ENCODE measurements around the gene PPP4R4. TPM values are rescaled to one million over a fixed set of nuclear protein-coding genes. Genes with fewer than 3 reads are reported as not detected.

Gene PPP4R4
- total and polyA plus RNA-seq, 2 experiments from 2014 or later, result 3.0 to 11.1 TPM

DNA sequence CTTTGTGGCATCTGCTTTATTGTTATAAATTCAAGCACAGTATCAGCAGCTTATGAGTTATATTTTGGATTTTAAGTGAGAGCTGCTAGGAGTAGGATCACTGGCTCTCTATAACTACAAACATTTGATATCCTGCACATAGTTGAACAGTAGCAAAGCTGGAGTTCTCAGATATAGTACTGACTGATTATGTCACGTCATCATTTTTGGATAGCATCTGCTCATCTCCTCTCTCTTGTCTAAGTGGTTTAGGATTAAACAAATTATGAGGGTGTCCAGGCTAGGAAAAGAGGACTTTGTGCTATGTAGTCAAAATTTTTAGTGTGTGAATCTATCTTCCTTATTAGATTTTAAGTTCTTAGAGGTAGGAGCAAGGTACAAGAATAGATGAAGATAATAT, 18.4 kb downstream of the PPP4R4 start (continued):
- TF ChIP-seq ZNF462 (CRISPR knock-in tag; IDR thresholded peaks at IDR 0.05) (no peak), EZH2 (IDR thresholded peaks at IDR 0.05; ENCODE audit: low read depth, unreplicated experiment) (no peak)

DNA sequence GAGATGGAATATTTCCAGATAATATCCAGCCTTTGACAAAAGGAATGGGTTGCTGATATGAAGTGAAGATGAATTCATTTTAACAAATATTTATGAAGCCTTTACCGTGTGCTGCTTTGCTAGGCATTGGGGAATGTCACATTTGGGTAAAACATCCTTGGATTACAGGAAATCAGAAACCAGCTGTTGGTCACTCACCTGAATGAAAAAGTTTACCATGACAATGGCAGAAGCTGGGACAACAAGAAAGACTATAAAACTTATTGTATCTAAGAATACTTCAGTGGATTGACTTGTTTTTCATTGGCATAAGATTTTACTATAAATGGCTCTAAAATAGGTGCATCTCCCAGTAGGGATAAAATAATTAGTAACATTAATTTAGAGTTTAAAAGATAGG, 19.7 kb downstream of the PPP4R4 start:
- H3K79me2 ChIP-seq (replicated peaks; ENCODE audit: insufficient read depth), result peaks cover 6% of the 10 kb centered on the region
- H3K4me2 ChIP-seq, result peak overlapping the region; percentile 56
- Mint-ChIP-seq H3K9me3 (peaks cover 15% of the 10 kb centered on the region; the same call in 2 of the 3 replicates), H3K27ac (peak overlapping the region; percentile 92), H3K36me3 (ENCODE audit: low read depth) (peaks cover 34% of the 10 kb centered on the region; the same call in 2 of the 3 replicates), H3K27me3 (ENCODE audit: insufficient read depth, low read depth, poor library complexity) (peaks cover 5% of the 10 kb centered on the region), H3K4me1 (peaks cover 26% of the 10 kb centered on the region), H3K4me3 (no peak overlapping the region; the same call in 2 of the 3 replicates)
- ATAC-seq (peak; percentile 50), DNase-seq (ENCODE audit: low spot score) (peak; percentile 53)
- TF ChIP-seq NANOG (IDR thresholded peaks at IDR 0.05; ENCODE audit: borderline replicate concordance), result peak; percentile 57; the same call in 1 of the 2 replicates
- TF ChIP-seq, protein P1, sequence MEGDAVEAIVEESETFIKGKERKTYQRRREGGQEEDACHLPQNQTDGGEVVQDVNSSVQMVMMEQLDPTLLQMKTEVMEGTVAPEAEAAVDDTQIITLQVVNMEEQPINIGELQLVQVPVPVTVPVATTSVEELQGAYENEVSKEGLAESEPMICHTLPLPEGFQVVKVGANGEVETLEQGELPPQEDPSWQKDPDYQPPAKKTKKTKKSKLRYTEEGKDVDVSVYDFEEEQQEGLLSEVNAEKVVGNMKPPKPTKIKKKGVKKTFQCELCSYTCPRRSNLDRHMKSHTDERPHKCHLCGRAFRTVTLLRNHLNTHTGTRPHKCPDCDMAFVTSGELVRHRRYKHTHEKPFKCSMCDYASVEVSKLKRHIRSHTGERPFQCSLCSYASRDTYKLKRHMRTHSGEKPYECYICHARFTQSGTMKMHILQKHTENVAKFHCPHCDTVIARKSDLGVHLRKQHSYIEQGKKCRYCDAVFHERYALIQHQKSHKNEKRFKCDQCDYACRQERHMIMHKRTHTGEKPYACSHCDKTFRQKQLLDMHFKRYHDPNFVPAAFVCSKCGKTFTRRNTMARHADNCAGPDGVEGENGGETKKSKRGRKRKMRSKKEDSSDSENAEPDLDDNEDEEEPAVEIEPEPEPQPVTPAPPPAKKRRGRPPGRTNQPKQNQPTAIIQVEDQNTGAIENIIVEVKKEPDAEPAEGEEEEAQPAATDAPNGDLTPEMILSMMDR (conservative IDR thresholded peaks at IDR 0.05; ENCODE audit: low read depth in 2 of 2), result no peak
- H3K4me1 ChIP-seq (ENCODE audit: insufficient read depth), result peaks cover 14% of the 10 kb centered on the region
- H2AFZ ChIP-seq, result no peak overlapping the region
- no peaks in the 10 kb centered on the region for H3K9me2 ChIP-seq (ENCODE audit: insufficient read depth)
- H3K27me3 ChIP-seq (ENCODE audit: insufficient read depth), result no peaks in the 10 kb centered on the region
- H3K27ac ChIP-seq (ENCODE audit: low read depth), result peak overlapping the region; percentile 3; the same call in 1 of the 2 replicates
- H4K20me1 ChIP-seq (replicated peaks; ENCODE audit: insufficient read depth), result no peaks in the 10 kb centered on the region
- peak overlapping the region; percentile 15; the same call in 1 of the 2 replicates for H3K4me3 ChIP-seq
- H3F3A ChIP-seq (replicated peaks; ENCODE audit: low read depth), result no peaks in the 10 kb centered on the region
- H3K36me3 ChIP-seq (ENCODE audit: insufficient read depth), result no peaks in the 10 kb centered on the region

Data from GM23338 (cell line).